ENCODE data around the gene NFATC4. TPM values are rescaled to one million over a fixed set of nuclear protein-coding genes. Genes with fewer than 3 reads are reported as not detected.

Gene NFATC4
- total RNA-seq, 1 experiment from 2014 or later = 60.7 TPM

- Mint-ChIP-seq H3K36me3 (peaks cover 9% of the 10 kb centered on the region; the same call in 1 of the 2 replicates), H3K4me3 (no peak overlapping the region), H3K9me3 (no peaks in the 10 kb centered on the region), H3K27ac (no peak overlapping the region), H3K4me1 (no peaks in the 10 kb centered on the region), H3K27me3 (ENCODE audit: low read depth) (no peaks in the 10 kb centered on the region)
- ChIA-PET CTCF (interaction anchor here (0.6 to 4.5 kb wide), 12 partner anchors 13 to 78 kb away, joined by 3 to 40 read pairs (median 5); partner anchors contain the start of genes CBLN3, KHNYN and NYNRIN), POLR2A (no interaction called here)
- DNase-seq (ENCODE audit: low spot score) (peak; percentile 56), ATAC-seq (peak; percentile 81)
- TF ChIP-seq CTCF (IDR thresholded peaks at IDR 0.05) = peak; percentile 68
- no peak for TF ChIP-seq TCF7 (CRISPR knock-in tag; IDR thresholded peaks at IDR 0.05; ENCODE audit: low read depth)
These were observed 43.7 kb downstream of the NFATC4 start for GRCh38 chr14:24411443-24412389.

DNA sequence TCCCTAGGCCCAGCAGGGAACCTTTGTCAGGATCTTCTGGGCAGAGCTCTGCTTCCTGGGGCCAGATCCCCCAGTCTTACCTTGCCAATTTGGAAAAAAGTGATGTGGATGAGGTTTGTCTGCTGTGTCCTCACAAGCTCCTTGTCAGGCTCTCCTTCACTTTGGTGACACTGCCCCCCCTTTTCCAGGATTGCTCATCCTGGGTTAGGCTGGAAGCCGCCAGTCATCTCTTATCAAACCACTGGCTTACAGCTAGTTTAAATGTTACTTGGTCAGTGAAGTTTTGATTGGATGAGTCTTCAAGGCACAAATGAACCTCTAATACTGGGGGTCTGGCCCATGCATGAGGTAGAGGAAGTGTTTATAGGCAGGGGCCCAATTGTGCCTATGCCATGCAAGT is 46.1 kb downstream of the NFATC4 start:
- peaks cover 9% of the 10 kb centered on the region; the same call in 1 of the 2 replicates for H3K36me3 Mint-ChIP-seq
- H3K27me3 Mint-ChIP-seq (ENCODE audit: low read depth) = peaks cover 9% of the 10 kb centered on the region
- no peak for ATAC-seq
- TF ChIP-seq PREB (CRISPR knock-in tag; IDR thresholded peaks at IDR 0.05; ENCODE audit: borderline replicate concordance) = no peak
- TF ChIP-seq, protein P1, sequence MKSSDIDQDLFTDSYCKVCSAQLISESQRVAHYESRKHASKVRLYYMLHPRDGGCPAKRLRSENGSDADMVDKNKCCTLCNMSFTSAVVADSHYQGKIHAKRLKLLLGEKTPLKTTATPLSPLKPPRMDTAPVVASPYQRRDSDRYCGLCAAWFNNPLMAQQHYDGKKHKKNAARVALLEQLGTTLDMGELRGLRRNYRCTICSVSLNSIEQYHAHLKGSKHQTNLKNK (CRISPR knock-in tag; IDR thresholded peaks at IDR 0.05) = no peak
- no peak for TF ChIP-seq GTF2I (CRISPR knock-in tag; conservative IDR thresholded peaks at IDR 0.05)
- TF ChIP-seq, protein P2, sequence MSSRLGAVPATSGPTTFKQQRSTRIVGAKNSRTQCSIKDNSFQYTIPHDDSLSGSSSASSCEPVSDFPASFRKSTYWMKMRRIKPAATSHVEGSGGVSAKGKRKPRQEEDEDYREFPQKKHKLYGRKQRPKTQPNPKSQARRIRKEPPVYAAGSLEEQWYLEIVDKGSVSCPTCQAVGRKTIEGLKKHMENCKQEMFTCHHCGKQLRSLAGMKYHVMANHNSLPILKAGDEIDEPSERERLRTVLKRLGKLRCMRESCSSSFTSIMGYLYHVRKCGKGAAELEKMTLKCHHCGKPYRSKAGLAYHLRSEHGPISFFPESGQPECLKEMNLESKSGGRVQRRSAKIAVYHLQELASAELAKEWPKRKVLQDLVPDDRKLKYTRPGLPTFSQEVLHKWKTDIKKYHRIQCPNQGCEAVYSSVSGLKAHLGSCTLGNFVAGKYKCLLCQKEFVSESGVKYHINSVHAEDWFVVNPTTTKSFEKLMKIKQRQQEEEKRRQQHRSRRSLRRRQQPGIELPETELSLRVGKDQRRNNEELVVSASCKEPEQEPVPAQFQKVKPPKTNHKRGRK (CRISPR knock-in tag; IDR thresholded peaks at IDR 0.05; ENCODE audit: borderline replicate concordance) = no peak
- TF ChIP-seq, protein P3, sequence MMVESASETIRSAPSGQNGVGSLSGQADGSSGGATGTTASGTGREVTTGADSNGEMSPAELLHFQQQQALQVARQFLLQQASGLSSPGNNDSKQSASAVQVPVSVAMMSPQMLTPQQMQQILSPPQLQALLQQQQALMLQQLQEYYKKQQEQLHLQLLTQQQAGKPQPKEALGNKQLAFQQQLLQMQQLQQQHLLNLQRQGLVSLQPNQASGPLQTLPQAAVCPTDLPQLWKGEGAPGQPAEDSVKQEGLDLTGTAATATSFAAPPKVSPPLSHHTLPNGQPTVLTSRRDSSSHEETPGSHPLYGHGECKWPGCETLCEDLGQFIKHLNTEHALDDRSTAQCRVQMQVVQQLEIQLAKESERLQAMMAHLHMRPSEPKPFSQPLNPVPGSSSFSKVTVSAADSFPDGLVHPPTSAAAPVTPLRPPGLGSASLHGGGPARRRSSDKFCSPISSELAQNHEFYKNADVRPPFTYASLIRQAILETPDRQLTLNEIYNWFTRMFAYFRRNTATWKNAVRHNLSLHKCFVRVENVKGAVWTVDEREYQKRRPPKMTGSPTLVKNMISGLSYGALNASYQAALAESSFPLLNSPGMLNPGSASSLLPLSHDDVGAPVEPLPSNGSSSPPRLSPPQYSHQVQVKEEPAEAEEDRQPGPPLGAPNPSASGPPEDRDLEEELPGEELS (CRISPR knock-in tag; IDR thresholded peaks at IDR 0.05) = no peak
- no peak for TF ChIP-seq NFYB (CRISPR knock-in tag; conservative IDR thresholded peaks at IDR 0.05; ENCODE audit: low read depth)
- TF ChIP-seq CDX4 (CRISPR knock-in tag; IDR thresholded peaks at IDR 0.05; ENCODE audit: borderline replicate concordance) = no peak
- no peak for TF ChIP-seq OVOL2 (CRISPR knock-in tag; IDR thresholded peaks at IDR 0.05; ENCODE audit: borderline replicate concordance)
- TF ChIP-seq KAT7 (CRISPR knock-in tag; IDR thresholded peaks at IDR 0.05; ENCODE audit: borderline replicate concordance) = no peak
- no peak for TF ChIP-seq ZNF671 (CRISPR knock-in tag; IDR thresholded peaks at IDR 0.05)
- TF ChIP-seq GRHL2 (CRISPR knock-in tag; IDR thresholded peaks at IDR 0.05; ENCODE audit: insufficient replicate concordance, severe bottlenecking) = no peak
- TF ChIP-seq, protein P4, sequence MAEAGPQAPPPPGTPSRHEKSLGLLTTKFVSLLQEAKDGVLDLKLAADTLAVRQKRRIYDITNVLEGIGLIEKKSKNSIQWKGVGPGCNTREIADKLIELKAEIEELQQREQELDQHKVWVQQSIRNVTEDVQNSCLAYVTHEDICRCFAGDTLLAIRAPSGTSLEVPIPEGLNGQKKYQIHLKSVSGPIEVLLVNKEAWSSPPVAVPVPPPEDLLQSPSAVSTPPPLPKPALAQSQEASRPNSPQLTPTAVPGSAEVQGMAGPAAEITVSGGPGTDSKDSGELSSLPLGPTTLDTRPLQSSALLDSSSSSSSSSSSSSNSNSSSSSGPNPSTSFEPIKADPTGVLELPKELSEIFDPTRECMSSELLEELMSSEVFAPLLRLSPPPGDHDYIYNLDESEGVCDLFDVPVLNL (CRISPR knock-in tag; IDR thresholded peaks at IDR 0.05; ENCODE audit: borderline replicate concordance, low read depth) = no peak
- no peak for TF ChIP-seq NR1H2 (CRISPR knock-in tag; IDR thresholded peaks at IDR 0.05)
- no peak for TF ChIP-seq ZNF232 (CRISPR knock-in tag; IDR thresholded peaks at IDR 0.05)
- DNase-seq (ENCODE audit: low spot score) = no peak
- no peak overlapping the region for H3K4me3 Mint-ChIP-seq
- ChIA-PET POLR2A (no interaction called here), CTCF (interaction anchor here (1.0 to 4.5 kb wide), 4 partner anchors 17 to 171 kb away, joined by 3 to 40 read pairs (median 4); partner anchors contain the start of genes CBLN3 and KHNYN)
- H3K4me1 Mint-ChIP-seq = no peaks in the 10 kb centered on the region
- no peaks in the 10 kb centered on the region for H3K9me3 Mint-ChIP-seq
- H3K27ac Mint-ChIP-seq = no peak overlapping the region
